Measurements from ENCODE around the gene ADCY3.

ADCY3 gene

GRCh38 chr2:24899361-24899910 is 20.6 kb downstream of the ADCY3 start:
- TF ChIP-seq, protein P1, sequence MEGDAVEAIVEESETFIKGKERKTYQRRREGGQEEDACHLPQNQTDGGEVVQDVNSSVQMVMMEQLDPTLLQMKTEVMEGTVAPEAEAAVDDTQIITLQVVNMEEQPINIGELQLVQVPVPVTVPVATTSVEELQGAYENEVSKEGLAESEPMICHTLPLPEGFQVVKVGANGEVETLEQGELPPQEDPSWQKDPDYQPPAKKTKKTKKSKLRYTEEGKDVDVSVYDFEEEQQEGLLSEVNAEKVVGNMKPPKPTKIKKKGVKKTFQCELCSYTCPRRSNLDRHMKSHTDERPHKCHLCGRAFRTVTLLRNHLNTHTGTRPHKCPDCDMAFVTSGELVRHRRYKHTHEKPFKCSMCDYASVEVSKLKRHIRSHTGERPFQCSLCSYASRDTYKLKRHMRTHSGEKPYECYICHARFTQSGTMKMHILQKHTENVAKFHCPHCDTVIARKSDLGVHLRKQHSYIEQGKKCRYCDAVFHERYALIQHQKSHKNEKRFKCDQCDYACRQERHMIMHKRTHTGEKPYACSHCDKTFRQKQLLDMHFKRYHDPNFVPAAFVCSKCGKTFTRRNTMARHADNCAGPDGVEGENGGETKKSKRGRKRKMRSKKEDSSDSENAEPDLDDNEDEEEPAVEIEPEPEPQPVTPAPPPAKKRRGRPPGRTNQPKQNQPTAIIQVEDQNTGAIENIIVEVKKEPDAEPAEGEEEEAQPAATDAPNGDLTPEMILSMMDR (conservative IDR thresholded peaks at IDR 0.05; ENCODE audit: control insufficient read depth, insufficient read depth, low read depth, low read length) = no peak
- DNase-seq (ENCODE audit: low read depth) = no peak
- H3K4me3 ChIP-seq (ENCODE audit: control insufficient read depth, low read depth, low read length) = no peak overlapping the region

DNA sequence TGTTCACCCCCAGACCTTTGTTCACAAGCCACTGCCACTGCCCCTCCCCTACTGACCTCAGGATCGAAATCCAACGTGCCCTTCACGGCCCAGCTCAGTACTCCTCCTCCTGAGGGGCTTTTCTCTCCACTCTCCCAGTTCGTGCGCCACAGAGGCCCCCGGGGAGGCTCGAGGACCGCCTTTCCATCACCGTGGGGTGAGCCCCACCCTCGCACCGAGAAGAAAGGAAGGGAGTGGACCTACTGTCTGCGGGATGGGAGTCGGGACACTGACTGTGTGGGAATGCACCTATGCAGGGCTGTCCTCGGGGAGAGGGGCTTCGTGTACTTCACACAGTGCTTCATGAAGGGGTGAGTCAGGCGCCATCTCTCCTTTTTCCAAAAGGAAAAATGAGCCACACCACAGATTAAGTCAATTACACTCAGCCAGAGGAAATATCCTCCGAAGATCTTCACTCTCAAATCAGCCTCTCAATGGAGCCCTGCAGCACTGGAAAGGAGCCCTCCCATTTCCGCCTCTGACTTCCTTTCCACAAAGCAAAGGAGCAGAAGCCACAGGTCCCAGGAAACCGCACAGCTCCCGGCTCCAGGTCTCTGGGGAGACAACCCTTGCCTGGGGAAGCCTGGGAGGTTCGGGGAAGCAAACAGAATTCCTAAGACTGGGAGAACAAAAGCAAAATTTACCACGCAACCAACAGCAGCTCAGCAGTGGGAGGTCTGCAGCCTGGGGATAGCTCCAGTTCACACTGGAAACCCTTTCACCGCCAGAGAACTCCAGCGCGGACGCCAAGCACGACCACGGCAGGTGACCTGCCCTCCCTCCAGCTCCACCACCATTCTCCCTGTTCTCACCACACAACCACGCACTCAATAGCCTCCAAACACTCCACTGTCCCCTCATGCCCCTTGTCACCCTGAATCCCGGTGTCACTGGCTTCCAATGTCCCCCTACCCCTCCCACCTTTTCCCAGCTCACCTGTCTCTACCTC is 21.6 kb downstream of the ADCY3 start:
- no peak overlapping the region for H3K4me3 ChIP-seq (ENCODE audit: control insufficient read depth, low read depth, low read length)
- TF ChIP-seq, protein P1 (conservative IDR thresholded peaks at IDR 0.05; ENCODE audit: control insufficient read depth, insufficient read depth, low read depth, low read length) = no peak
- no peak for DNase-seq (ENCODE audit: low read depth)

DNA sequence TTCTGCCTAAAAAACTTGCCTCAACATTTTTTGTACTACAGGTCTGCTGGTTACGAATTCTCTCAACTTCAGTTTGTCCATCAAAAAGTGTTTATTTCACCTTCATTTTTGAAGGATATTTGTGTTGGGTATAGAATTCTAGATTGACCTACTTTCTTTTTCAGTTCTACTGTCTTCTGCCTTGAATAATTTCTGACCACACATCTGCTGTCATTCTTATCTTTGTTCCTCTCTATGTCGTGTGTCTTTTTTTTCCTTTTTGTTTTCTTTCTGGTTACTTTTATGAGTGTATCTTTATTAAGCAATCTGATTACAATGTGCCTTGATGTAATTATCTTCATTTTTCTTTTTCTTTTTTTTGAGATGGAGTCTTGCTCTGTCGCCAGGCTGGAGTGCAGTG is 25.3 kb downstream of the ADCY3 start:
- DNase-seq (ENCODE audit: low read depth) = no peak
- TF ChIP-seq, protein P1 (conservative IDR thresholded peaks at IDR 0.05; ENCODE audit: control insufficient read depth, insufficient read depth, low read depth, low read length) = no peak

DNA sequence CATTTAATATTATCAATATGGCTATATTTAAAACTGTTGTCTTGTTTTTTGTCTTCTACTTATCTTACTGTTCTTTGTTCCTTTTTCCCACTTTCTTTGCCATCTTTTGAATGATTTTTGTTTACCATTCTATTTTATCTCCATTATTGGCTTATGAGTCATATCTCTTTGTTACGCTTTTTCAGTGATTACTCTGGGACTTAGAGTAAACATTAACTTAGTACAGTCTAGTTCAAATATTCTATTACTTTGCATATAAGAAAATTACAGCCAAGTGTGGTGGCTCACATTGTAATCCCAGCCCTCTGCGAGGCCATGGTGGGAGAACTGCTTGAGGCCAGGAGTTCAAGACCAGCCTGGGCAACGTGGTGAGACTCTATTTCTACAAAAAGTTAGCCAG is 26.1 kb downstream of the ADCY3 start:
- TF ChIP-seq, protein P1 (conservative IDR thresholded peaks at IDR 0.05; ENCODE audit: control insufficient read depth, insufficient read depth, low read depth, low read length) = no peak
- peak; percentile 38 for DNase-seq (ENCODE audit: low read depth)
- no peak overlapping the region for H3K4me3 ChIP-seq (ENCODE audit: control insufficient read depth, low read depth, low read length)

More for the DNA sequence above, 25.3 kb downstream of the ADCY3 start:
- no peak overlapping the region for H3K4me3 ChIP-seq (ENCODE audit: control insufficient read depth, low read depth, low read length)

DNA sequence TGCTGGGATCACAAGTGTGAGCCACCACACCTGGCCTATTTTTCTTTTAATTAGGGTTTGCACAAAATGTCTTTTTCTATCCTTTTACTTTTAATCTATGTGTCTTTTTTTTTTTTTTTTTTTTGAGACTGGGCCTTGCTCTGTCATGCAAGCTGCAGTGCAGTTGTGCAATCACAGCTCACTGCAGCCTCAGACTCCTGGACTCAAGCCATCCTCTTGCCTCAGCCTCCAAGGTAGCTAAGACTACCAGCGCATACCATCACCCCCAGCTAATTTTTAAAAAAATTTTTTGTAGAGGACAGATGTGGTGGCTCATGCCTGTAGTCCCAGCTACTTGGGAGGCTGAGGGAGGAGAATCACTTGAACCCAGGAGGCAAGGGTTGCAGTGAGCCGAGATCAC is 27.1 kb downstream of the ADCY3 start:
- TF ChIP-seq, protein P1 (conservative IDR thresholded peaks at IDR 0.05; ENCODE audit: control insufficient read depth, insufficient read depth, low read depth, low read length) = no peak
- DNase-seq (ENCODE audit: low read depth) = peak; percentile 68
- no peak overlapping the region for H3K4me3 ChIP-seq (ENCODE audit: control insufficient read depth, low read depth, low read length)

GRCh38 chr2:24891201-24891600 is 28.8 kb downstream of the ADCY3 start:
- no peak for DNase-seq (ENCODE audit: low read depth)
- TF ChIP-seq, protein P1 (conservative IDR thresholded peaks at IDR 0.05; ENCODE audit: control insufficient read depth, insufficient read depth, low read depth, low read length) = no peak
- no peak overlapping the region for H3K4me3 ChIP-seq (ENCODE audit: control insufficient read depth, low read depth, low read length)

Measured in fibroblast of mammary gland (primary cell).